Activated T-helper 1 cell treated with Interleukin-2 at 50 U/mL for 16 hours (primary cell): ENCODE measurements around the gene CYBB.
A peak's percentile ranks its signal among the peaks of the same experiment; 100 is the strongest.
"Not testable (repeated sequence)": the region's sequence is repeated elsewhere in the genome, so short reads cannot be mapped to it uniquely, and the experiment has no call there.

Source experiments
- DNase-seq: peaks from one replicate; pipeline ENCODE4 v3.0.0-alpha.2; 2020; ENCODE audit warnings: low read depth

CYBB gene

DNA sequence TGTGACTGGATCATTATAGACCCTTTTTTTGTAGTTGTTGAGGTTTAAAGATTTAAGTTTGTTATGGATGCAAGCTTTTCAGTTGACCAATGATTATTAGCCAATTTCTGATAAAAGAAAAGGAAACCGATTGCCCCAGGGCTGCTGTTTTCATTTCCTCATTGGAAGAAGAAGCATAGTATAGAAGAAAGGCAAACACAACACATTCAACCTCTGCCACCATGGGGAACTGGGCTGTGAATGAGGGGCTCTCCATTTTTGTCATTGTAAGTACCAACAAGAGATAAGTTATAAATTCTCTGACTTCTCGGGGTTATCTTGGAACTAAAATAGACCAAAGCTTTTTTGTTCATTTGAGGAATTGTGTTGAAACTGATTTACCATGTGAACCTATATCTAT lies at the start of gene CYBB:
TSS of gene CYBB (plus strand) at position 203 of the 400 bp plus-strand sequence. CDS start at position 222, 19 bp downstream.
- DNase-seq: no peak

DNA sequence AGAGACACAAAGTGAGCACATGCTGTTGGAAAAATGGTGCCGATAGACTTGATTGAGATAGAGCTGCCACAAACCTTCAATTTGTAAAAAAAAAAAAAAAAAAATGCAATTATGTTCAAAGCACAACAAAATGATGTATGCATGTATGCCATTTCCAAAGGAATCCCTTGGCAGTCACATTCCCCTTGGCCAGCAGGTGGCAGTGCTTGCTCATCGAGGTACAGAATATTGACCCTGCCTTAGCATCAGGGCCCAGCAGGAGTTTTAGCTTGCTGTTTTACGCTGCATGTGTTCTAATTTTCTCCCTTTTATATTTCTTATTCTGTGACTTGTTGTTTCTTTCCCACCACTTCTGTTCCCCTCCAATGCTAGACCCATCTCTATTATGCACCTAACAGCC lies 34.5 kb upstream of the CYBB start:
- DNase-seq: peak; percentile 54

DNA sequence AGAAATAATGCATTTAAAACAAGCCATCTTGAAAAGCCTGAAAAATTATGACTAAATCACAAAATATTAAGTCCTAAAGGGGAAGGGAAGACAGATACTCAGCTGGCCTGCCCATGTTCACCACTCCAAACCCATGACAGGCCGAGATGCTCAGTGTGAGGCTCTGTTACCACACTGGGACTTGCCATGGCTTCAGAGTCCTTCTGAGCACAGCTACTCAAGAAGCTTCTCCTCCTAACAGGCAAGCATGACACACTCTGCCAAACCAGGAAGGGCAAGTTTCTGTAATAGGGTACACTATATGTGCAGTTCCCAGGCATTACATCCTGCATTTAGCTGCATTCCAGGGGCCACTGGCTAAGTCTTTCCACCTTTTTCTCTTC lies 34.0 kb upstream of the CYBB start:
- no peak for DNase-seq

DNA sequence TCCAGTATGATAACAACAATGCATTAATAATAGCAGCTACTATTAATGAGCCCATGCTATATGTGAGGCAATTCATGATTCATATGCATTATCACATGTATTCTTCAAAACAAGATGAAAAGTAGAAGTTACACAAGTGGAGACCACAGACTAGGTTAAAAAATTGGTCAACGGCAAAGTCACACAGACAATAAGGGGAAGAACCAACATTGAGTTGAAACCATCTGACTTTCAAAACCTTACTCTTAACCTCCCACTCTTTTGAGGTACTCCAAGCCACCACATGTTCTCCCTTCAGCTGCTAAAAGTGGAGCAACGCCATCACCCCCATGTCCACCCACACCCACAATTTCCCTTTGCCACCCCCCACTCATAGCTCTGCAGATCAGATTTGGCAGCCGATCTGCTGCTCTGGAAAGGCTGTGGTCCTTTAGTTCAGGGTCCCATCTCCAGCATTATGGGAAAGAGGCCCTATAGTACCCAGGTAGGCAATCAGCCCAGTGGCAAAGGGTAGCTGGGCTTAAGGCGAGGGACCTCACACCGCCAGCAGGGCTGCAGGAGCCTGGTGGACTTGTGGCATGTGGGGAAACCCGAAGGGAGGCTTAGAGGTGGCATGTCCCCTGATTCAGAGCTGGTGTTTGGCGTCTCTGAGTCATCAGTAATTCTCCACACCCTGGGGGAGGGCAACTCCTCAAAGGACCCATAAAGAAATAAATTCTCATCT lies 33.5 kb upstream of the CYBB start:
- DNase-seq: no peak

DNA sequence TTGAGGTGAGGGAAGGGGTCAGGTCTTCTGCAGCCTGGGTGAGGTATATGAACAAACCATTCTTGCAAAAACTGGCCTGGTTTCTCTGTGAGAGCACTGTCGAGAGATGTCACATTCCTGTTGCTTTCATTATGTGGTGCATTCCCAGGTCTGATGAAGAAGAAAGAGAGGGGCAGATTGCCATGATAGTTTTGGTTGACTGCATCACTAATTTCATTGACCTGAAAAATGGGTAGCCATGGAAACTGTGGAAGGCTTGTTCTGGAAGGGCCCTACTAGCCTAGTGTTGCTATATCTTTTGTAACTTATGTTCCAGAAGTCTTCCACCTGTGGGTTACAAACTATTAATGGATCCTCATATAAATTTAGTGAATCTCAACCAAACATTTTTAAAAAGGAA lies 32.9 kb upstream of the CYBB start:
- no peak for DNase-seq

DNA sequence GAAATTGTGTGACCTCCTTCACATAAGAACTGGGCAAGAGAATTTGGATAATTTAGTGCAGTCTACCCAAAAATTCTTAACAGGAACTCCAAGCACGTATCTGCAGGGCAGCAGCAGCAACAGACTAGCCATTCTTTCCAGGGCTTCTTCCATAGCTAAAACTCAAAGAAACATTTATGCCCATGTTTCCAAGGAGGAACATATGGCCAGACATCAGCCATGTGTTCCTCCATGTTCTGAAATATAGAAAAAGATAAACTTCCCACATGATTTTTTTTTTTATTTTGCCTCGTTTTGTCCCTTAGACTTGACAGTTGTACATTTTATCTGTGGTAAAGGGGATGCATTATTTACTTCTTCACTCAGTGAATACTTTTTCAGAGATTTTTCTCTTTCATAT lies 27.6 kb upstream of the CYBB start:
- DNase-seq: no peak

DNA sequence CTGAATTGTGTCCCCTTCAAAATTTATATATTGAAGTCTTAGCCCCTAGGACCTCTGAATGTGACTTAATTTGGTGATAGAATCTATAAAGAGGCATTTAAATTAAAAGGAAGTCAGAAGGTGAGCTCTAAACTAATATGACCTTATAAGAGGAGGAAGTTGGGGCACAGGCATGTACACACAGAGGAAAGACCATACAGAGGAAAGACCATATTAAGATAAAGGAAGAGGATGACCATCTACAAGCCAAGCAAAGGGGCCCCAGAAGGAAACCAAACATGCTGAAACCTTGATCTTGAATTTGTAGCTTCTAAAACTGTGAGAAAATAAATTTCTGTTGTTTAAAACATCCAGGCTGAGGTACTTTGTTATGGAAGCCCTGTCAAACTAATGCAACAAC lies 26.9 kb upstream of the CYBB start:
- DNase-seq: no peak

DNA sequence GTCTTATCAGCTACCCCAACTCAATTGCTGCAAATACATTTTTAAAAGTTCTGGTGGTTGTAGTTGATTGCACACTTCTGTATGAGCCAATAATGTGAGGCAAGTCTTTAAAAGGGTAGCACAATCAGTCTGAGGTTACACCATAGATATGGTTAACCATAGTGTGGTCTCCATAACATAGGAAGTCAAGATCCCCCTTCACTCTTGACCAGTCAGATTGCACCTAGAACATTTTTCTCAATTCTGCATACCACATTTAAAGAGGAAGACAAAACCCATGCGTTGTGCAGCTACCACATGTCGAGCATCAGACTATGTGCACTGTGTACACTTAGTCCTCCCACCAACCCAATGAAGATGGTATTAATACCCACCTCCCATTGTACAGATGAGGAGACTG lies 26.5 kb upstream of the CYBB start:
- no peak for DNase-seq

DNA sequence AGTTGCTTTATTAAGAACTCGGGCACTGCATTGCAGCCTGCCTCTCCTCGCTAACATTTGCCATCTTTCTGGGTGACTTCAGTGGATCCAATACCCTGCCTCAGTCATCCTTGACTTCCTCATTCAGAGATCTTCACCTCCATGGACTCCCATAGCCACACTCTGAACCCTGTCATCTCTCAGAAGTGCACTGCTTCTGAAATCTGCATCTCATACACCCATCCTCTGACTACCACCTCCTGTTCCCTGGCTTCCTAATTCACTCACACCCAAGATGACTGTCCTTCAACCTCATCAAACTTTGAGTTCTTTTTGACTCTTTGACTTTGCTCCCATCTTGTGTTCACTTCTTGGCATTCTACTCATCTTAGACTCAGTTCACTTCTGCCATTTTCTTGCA lies 25.3 kb upstream of the CYBB start:
- DNase-seq: no peak

DNA sequence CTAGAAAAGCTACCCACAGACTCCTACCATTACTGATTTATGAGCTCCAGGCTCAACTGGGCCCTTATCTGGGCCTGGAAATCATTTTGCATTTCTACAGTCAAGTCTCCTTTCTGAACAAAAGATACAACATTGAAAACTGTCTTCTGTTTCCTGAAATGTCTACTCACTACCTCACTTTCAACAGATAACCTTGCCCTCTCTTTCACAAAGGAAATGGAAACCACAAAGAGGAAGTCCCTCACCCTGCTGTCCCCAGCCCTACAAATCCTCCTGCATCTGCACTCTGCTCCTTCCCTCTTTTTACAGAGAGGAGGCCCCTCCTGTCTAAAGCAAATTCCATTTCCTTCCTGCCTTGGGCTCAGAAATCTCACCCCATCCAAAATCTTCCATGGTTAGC lies 24.8 kb upstream of the CYBB start:
- DNase-seq: no peak

DNA sequence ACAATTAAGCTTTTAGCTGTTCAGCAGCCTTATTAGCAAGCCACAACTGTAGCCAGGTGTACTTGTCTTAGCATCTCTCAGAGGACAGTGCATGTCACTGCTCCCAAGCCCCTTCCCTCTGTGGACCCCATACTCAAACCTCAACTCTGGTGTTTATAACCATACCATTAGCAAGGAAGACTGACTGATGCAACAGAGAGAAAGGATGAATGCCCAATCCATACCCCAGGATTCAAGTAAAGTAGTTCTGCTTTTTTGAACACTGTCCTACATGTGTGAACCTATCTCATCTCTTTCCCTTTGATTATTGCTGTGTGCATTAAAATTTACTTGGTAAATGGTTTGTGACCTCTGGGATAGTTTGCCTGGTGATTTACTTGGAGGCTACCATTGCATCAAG lies 22.8 kb upstream of the CYBB start:
- no peak for DNase-seq

DNA sequence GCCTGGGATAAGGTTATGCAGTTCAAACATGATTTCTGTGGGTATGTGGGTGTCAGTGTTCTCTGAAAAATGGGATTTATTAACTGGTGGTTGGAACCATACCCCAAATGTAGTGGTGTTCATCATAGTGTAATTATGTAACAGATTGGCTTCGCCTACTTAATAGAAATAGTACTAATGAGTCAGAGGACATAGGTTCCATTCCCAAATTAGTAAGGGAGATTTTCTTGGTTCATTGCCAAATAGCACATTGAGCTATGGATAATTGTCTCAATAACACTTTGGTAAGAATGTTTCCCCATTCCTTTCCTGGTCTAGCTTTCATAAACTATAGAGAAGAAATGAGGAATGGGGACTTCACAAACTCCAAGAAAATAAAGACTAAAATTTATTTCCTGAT lies 20.5 kb upstream of the CYBB start:
- DNase-seq: no peak

DNA sequence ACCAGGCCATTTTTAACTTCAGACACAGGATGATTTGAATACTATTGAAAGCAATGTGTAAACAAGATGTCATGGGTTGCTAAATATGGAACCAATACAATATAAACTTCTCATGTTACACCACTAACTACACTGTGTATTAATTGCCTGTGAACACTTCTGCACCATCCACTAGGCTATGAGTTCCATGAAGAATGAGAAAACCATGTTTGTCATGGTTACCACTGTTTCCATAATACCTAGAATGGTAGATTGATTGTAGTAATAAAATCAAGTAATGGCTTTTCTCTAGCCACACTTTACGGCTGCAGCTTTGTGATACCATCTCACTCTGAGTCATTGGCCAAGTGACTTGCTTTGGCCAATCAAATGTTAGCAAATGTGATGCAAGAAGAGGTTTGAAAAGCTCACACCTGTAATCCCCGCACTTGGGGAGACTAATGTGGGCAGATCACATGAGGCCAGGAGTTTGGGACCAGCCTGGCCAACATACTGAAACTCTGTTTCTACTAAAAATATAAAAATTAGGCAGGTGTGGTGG lies 19.9 kb upstream of the CYBB start:
- DNase-seq: no peak

DNA sequence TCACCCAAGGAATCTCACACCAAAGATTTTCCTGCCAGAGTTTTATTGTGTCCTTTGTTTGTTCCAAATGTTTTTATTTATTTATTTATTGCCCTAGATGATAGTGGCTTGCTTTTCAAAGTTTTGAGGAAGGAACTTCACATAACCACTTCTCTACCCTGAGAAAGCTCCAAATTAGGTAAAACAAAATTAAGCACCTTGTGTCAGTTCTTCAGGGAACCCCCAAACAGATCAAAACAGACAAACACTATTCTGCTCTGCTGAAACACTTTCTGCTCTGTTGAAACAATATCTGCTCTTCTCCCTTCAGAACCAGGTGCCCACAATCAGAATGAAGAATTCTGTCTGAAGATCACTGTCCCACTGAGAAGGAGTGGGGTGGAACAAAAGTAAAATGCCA lies 16.5 kb upstream of the CYBB start:
- no peak for DNase-seq

DNA sequence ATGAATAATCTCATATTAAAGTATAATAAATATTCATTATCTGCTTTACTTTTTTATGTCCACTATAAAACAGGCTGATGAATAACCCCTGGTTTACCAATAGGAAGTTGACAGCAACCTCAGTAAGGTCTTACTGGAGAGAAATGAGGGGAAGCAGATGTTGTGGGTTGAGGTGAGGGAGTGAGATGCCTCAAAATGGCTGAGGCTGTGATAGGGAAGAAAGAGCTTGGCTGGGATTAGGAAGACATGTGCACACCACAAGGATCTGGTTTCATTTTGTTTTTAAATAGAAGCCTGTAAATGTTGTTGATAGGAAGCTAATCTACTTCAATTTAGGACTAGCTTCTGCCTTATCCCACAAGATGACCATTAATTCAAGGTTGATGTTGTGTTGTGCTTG lies 14.4 kb upstream of the CYBB start:
- DNase-seq: no peak

DNA sequence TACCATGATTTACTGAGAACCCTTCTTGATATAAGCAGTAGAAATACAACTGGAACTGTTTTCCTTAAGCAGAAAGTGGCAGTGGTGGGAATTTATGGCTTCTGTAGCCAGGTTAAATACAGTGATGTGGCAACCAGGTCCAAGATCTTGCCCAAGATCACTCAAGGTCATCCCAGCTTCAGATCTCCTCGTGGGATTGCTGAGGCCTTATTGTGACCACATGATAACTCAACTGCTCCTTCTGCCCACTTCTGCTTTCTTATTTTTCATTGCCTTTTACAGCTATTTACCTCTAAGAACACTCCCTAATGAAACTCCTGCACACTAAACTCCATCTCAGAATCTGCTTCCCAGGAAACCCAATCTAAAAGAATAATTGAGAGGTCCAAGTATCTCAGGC lies 12.4 kb upstream of the CYBB start:
- DNase-seq: no peak

DNA sequence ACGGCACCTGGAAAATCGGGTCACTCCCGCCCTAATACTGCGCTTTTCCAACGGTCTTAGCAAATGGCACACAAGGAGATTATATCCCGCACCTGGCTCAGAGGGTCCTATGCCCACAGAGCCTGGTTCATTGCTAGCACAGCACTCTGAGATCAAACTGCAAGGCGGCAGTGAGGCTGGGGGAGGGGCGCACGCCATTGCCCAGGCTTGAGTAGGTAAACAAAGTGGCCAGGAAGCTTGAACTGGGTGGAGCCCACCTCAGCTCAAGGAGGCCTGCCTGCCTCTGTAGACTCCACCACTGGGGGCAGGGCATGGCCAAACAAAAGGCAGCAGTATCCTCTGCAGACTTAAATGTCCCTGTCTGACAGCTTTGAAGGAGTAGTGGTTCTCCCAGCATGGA lies 11.0 kb upstream of the CYBB start:
- not testable (repeated sequence) for DNase-seq

DNA sequence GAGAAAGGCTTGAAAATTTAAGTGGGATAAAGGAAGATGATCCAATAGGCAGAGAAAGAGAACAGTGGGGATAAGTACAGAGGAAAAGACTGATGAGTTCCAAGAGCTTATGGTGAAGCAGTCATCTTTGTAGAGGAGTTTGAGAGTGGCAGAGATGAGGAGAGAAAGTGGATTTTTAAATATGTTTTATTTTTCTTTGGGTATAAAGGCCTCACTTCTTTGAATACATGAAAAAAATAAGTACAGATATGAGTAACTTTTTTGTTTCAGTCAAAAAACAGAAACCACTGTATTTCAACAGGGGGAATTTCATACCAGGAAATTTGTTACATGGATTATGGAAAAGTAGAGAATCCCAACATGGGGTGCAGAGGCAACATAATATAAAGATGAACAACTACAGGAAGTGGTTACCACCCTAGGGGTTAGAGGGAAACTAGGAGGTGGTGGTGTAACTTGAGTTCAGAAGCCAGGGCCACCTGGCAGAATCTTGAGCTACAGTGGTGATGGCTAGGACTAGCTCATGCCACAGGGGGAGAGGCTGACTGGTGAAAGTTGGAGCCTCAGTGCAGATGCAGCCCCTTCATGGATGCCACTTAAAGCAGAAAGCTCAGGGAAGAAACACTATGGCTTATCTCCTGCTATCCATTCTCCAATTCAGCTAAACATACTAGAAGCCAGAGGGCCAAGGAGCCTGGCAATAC lies 3.4 kb upstream of the CYBB start:
- DNase-seq: no peak

DNA sequence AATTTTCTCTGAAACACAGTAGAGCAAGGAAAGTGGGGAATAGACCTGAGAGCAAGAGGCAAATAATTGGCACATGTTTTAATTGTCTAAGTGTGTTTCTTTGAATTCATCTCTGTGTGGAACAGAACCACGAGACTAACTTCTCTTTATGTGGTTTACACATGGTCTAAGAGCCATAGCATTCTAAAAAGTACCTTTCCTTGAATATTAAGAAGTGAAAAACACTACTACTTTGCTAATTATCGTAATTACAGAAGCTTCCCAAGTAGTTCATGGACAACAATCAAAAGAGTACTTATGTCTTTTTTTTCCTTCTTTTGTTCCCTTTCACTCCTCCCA lies 2.9 kb upstream of the CYBB start:
- no peak for DNase-seq

DNA sequence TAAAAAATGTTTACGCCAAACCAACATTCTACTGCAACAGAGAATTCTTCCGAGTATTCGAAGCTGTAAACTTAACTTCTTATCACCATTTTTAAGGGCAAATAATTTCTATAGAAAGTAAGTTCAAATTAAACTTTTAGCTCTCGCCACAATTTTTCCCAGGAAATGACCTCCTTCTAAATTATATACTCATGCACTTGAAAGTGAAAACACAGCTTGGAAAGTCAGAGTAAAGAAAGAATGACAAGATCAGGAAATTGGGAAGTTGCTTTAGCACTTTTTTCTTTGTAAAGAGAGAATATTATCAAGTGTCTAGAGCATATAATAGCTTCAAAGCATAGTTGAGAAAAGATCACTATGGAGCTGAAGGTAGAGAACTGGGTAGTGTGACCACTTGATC lies 1.2 kb downstream of the CYBB start:
- no peak for DNase-seq

DNA sequence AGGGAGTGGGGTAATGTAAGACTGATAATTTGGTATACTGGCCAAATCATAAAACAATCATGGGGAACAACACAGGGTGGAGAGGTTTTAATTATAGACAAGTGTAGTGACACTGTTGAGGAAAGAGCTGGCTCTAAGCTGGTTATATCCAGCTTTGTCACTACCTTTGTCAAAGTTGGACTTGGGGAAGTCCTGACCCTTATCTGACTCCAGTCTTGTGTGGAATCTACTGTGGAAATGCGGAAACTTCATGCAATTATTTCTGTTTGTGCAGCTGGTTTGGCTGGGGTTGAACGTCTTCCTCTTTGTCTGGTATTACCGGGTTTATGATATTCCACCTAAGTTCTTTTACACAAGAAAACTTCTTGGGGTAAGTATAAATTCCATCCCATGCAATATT lies 2.0 kb downstream of the CYBB start:
- DNase-seq: no peak

DNA sequence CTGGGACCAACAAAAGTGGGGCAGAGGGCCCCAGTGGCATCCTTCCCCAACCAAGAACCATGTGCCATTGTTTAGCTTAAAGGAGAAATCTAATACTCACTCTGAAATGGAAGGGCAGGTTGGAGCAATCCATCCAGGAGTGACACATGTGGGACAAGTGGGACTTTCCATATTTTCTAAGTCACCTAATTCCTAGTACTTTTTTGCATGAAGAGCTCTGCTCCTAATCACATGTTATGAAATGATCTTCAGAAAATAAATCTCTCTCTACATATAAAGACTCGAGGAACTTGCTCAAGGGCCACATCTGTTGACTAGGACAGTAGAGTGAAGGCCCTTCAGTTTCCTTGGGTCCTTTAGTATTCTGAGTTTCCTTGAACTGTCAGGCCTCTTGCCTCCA lies 2.5 kb downstream of the CYBB start:
- DNase-seq: no peak

DNA sequence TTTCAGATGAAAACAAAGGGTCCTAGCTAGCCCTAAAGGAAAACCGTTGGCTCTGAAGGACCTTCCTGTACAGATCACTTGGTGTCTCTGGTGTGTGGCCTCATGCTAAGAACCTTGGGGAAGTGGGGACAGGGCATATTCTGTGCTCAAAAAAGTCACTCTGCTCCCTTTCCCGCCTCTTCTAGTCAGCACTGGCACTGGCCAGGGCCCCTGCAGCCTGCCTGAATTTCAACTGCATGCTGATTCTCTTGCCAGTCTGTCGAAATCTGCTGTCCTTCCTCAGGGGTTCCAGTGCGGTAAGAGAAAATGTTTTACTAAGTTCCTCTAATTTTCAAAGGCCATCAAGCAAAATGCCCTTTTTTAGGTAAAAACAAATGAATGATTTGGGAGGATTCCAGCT lies 3.4 kb downstream of the CYBB start:
- DNase-seq: no peak

DNA sequence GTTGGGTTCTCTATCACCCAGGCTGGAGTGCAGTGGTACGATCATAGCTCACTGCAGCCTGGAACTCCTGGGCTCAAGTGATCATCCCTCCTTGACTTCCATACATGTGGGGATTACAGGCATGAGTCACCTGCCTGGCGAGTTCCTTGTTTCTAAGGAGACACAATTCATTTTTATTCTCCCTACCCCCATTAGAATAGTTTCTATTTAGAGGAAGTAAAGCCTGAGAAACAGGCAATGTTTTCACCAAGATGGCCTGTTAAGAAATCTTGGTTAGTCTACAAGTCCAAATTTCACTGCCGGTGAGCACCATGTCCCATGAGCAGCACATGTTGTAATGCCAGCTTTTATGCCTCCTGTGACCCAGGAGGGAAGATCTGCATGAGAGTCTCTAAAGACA lies 5.7 kb downstream of the CYBB start:
- DNase-seq: no peak
